Measurements from ENCODE around the gene SSTR1.

SSTR1 gene

DNA sequence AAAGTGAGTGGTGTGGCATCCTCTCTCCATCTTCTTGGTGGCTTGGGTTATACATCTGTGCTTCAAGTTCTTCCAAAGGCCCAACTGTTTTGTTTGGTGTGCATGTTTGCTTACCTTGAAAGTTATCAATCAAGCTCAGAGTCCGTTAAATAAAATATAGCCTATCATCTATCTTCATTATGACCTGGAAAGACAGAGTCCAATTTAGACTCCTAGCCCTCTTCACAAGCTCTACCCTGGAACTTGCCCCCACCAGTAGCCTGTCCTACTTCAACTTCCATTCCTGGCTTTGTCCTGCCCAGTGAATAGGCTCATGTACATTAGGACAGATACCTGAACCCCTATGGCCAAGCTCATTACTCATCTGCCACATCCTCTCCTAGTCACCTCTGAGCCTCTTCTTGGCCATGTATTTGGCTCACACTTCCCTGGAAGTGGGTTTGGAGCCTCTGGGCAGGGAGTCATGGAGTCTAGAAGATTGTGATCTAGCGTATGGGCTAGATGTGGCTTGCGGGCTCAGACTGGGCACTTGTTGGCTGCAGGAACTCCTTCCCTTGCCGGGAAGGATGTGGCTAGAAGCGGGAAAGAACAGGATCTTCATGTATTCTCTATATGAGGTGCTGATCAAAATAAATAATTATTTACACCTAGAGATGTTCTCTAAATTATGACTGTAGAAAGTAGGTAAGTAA lies 6.4 kb upstream of the SSTR1 start:
- no peak for DNase-seq
- in situ Hi-C loops (cut with MboI; ENCODE audit: low pct_unique_long_range_greater_than_20kb, low sequenced_read_pairs): no loop called here

GRCh38 chr14:38202444-38203191 lies 5.1 kb upstream of the SSTR1 start:
- in situ Hi-C loops (cut with MboI; ENCODE audit: low pct_unique_long_range_greater_than_20kb, low sequenced_read_pairs): no loop called here

GRCh38 chr14:38203929-38204718 lies 3.6 kb upstream of the SSTR1 start:
- DNase-seq: no peak
- in situ Hi-C loops (cut with MboI; ENCODE audit: low pct_unique_long_range_greater_than_20kb, low sequenced_read_pairs): no loop called here

More at GRCh38 chr14:38202444-38203191, 5.1 kb upstream of the SSTR1 start:
- no peak for DNase-seq

DNA sequence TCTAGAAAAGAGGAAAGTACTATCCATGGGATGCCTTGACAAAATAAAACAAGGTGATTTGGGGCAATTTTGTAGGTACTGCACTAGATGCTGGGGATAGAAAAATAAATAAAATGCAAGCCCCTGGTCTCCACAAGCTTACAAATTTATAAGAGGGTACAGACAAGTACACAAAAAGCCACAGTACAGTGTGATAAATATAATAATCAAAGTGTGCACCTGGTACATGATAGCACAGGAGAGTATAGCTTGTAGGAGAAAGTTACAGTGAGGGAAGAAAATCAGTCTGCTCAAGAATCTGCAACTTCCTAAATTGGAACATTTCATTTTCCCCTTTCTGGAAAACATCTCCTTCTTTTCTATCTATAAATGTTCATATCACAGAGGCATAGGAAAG lies 3.0 kb upstream of the SSTR1 start:
- DNase-seq: no peak
- in situ Hi-C loops (cut with MboI; ENCODE audit: low pct_unique_long_range_greater_than_20kb, low sequenced_read_pairs): no loop called here

DNA sequence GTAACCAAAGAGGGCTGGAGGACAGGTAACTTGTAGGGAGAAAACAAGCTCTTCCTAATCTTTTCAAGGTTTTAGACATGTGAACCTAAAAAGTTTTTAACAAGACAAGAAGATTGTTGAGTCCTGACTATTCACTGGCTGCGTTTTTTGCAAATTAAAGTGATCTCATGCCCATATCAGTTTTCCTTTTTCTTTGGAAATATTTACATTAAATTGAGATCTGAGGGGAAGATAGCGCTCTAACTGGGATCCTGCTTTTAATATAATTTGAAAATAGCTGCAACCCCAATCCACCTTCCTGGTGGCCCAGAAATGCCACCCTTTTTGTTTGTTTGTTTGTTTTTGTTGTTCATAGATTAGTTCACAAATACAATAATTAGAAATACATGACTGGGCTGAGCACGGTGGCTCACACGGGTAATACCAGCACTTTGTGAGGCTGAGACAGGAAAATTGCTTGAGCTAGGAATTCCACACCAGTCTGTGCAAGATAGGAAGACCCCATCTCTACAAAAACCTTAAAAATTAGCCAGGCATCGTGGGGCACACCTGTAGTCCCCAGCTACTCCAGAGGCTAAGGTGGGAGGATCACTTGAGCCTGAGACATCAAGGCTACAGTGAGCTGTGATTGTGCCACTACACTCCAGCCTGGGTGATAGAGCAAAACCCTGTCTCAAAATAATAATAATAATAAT lies 2.4 kb upstream of the SSTR1 start:
- DNase-seq: no peak

GRCh38 chr14:38205949-38206665 lies 1.6 kb upstream of the SSTR1 start:
- in situ Hi-C loops (cut with MboI; ENCODE audit: low pct_unique_long_range_greater_than_20kb, low sequenced_read_pairs): no loop called here
- no peak for DNase-seq

More for the DNA sequence above, 2.4 kb upstream of the SSTR1 start:
- in situ Hi-C loops (cut with MboI; ENCODE audit: low pct_unique_long_range_greater_than_20kb, low sequenced_read_pairs): no loop called here

DNA sequence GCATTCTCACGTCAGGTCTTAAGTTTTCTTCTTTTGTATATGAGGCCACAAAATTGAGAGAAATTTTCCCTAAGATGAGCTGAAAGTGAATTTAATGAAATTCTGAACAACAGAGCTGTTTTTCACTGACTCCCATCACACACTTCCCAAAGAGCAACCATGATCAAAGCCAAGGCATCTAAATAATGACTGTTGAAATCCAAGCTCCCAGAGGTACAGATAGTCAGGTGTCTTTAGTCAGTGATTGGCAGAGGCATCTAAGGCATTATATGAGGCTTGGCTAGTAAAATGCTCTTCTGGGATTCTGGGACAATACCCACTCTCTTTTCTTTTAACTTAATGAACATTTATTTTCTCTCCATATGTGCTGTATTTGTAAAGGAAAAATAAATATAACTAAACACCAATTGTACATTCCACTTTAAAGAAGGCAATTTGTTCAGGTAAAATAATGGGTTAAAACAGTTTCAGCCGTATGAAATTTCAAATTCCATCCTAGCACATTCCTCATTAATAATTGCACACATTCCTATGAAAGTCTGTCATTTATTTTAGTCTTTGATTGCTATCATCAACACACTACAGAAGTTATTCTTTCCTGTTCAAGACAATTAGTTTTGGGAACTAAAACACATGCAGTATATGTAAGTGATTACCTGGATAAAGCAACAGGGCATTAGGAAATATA lies 871 bp upstream of the SSTR1 start:
- no peak for DNase-seq
- in situ Hi-C loops (cut with MboI; ENCODE audit: low pct_unique_long_range_greater_than_20kb, low sequenced_read_pairs): no loop called here

GRCh38 chr14:38207377-38207735 lies 348 bp upstream of the SSTR1 start:
- in situ Hi-C loops (cut with MboI; ENCODE audit: low pct_unique_long_range_greater_than_20kb, low sequenced_read_pairs): no loop called here
- no peak for DNase-seq

DNA sequence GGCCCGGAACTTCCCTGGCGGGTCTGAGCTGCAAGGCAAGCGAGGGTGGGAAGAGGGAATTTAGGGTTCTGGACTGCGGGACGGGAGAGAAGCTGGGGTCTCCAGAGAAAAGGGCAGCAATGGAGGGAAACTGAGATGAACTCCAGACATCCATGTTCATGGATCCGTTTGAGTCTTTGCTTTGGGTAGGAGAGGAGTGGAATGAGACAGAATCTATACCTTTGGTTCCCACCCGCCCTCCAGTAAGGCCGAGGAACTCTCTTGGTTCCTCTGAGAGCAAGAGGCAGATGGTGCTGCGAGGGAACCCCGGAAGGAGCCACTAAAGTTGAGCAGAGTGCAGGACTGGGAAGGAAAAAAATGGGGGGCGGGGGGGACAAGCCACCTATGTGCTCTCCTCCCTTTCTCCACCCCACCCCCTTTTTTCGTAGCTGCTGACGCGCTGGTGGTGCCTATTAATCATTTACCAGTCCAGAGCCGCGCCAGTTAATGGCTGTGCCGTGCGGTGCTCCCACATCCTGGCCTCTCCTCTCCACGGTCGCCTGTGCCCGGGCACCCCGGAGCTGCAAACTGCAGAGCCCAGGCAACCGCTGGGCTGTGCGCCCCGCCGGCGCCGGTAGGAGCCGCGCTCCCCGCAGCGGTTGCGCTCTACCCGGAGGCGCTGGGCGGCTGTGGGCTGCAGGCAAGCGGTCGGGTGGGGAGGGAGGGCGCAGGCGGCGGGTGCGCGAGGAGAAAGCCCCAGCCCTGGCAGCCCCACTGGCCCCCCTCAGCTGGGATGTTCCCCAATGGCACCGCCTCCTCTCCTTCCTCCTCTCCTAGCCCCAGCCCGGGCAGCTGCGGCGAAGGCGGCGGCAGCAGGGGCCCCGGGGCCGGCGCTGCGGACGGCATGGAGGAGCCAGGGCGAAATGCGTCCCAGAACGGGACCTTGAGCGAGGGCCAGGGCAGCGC lies 1.2 kb downstream of the SSTR1 start:
- no peak for DNase-seq
- in situ Hi-C loops (cut with MboI; ENCODE audit: low pct_unique_long_range_greater_than_20kb, low sequenced_read_pairs): no loop called here

DNA sequence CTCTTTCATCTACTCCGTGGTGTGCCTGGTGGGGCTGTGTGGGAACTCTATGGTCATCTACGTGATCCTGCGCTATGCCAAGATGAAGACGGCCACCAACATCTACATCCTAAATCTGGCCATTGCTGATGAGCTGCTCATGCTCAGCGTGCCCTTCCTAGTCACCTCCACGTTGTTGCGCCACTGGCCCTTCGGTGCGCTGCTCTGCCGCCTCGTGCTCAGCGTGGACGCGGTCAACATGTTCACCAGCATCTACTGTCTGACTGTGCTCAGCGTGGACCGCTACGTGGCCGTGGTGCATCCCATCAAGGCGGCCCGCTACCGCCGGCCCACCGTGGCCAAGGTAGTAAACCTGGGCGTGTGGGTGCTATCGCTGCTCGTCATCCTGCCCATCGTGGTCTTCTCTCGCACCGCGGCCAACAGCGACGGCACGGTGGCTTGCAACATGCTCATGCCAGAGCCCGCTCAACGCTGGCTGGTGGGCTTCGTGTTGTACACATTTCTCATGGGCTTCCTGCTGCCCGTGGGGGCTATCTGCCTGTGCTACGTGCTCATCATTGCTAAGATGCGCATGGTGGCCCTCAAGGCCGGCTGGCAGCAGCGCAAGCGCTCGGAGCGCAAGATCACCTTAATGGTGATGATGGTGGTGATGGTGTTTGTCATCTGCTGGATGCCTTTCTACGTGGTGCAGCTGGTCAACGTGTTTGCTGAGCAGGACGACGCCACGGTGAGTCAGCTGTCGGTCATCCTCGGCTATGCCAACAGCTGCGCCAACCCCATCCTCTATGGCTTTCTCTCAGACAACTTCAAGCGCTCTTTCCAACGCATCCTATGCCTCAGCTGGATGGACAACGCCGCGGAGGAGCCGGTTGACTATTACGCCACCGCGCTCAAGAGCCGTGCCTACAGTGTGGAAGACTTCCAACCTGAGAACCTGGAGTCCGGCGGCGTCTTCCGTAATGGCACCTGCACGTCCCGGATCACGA lies 2.2 kb downstream of the SSTR1 start:
- in situ Hi-C loops (cut with MboI; ENCODE audit: low pct_unique_long_range_greater_than_20kb, low sequenced_read_pairs): no loop called here
- no peak for DNase-seq

- DNase-seq: no peak
- in situ Hi-C loops (cut with MboI; ENCODE audit: low pct_unique_long_range_greater_than_20kb, low sequenced_read_pairs): no loop called here
Observed at GRCh38 chr14:38210587-38211216, 3.0 kb downstream of the SSTR1 start.

GRCh38 chr14:38211255-38211735 lies 3.6 kb downstream of the SSTR1 start:
- DNase-seq: no peak
- in situ Hi-C loops (cut with MboI; ENCODE audit: low pct_unique_long_range_greater_than_20kb, low sequenced_read_pairs): no loop called here

DNA sequence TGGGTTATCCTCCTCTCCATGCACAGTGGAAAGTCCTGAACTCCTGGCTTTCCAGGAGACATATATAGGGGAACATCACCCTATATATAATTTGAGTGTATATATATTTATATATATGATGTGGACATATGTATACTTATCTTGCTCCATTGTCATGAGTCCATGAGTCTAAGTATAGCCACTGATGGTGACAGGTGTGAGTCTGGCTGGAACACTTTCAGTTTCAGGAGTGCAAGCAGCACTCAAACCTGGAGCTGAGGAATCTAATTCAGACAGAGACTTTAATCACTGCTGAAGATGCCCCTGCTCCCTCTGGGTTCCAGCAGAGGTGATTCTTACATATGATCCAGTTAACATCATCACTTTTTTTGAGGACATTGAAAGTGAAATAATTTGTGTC lies 4.4 kb downstream of the SSTR1 start:
- in situ Hi-C loops (cut with MboI; ENCODE audit: low pct_unique_long_range_greater_than_20kb, low sequenced_read_pairs): no loop called here
- DNase-seq: no peak

- in situ Hi-C loops (cut with MboI; ENCODE audit: low pct_unique_long_range_greater_than_20kb, low sequenced_read_pairs): no loop called here
- no peak for DNase-seq
Observed at GRCh38 chr14:38213001-38213400, 5.3 kb downstream of the SSTR1 start.

DNA sequence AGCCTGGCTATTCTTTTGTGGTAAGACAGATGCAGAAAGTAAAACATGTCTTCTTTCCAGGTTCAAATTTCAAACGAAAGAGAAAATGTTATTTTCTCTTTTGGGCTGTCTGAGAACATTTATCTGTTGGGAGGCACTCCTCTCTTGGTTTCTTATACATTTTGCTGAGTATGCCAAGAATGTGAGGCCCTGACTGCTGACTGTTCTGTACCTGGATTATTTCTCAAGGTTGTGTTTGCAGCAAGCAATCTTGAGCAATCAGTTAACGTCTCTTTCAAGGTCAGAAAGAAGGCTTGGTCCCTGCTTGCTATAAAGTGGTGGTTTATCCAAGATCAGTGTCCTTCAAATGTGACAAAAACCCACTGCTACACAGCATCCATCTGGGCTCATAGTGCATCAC lies 9.8 kb downstream of the SSTR1 start:
- in situ Hi-C loops (cut with MboI; ENCODE audit: low pct_unique_long_range_greater_than_20kb, low sequenced_read_pairs): no loop called here
- no peak for DNase-seq

DNA sequence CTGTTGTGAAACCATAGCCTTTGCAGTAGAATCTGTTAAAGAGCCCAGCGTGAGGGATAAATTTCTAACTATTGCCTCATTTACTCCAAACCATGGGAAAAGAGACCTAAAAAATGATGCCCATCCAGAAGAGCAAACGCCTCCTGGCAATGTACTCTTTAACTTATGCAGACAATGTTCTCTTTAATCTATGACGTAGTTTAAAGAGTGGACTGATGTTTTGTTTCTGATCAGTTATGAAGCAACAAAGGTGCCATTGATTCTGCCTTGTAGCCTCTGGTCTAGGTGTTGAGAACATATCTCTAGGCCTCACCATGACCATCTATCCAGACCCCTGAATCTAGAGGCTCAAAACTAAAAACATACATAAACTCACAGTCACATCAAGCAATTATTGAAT lies 13.4 kb downstream of the SSTR1 start:
- no peak for DNase-seq
- in situ Hi-C loops (cut with MboI; ENCODE audit: low pct_unique_long_range_greater_than_20kb, low sequenced_read_pairs): no loop called here

Measured in KBM-7 (cell line).